Measurements from ENCODE around the gene SETX.

SETX gene

GRCh38 chr9:132341177-132341840, 13.5 kb downstream of the SETX start:
- no peak for DNase-seq (ENCODE audit: low read depth in 1 of 2, low spot score in 1 of 2)
- TF ChIP-seq GABPA (IDR thresholded peaks at IDR 0.05; ENCODE audit: low read depth), result no peak
- no peak for TF ChIP-seq SPI1 (IDR thresholded peaks at IDR 0.05; ENCODE audit: borderline replicate concordance, low read depth)
- TF ChIP-seq CTCF (IDR thresholded peaks at IDR 0.05; ENCODE audit: insufficient read depth, low read length), result no peak
- no peak for TF ChIP-seq POLR2AphosphoS5 (IDR thresholded peaks at IDR 0.05; ENCODE audit: low read depth)
- TF ChIP-seq REST (IDR thresholded peaks at IDR 0.05; ENCODE audit: insufficient replicate concordance, low read depth), result no peak
- H3K4me3 ChIP-seq (replicated peaks; ENCODE audit: insufficient read depth, low read length), result no peak overlapping the region
- H3K27me3 ChIP-seq (ENCODE audit: insufficient read depth, poor library complexity, severe bottlenecking), result no peaks in the 10 kb centered on the region
- no peak overlapping the region for H3K27ac ChIP-seq (replicated peaks)

- no peak for DNase-seq (ENCODE audit: low read depth in 1 of 2, low spot score in 1 of 2)
- TF ChIP-seq POLR2AphosphoS5 (IDR thresholded peaks at IDR 0.05; ENCODE audit: low read depth), result no peak
- no peak for TF ChIP-seq GABPA (IDR thresholded peaks at IDR 0.05; ENCODE audit: low read depth)
- TF ChIP-seq SPI1 (IDR thresholded peaks at IDR 0.05; ENCODE audit: borderline replicate concordance, low read depth), result no peak
- TF ChIP-seq CTCF (IDR thresholded peaks at IDR 0.05; ENCODE audit: insufficient read depth, low read length), result no peak
- TF ChIP-seq REST (IDR thresholded peaks at IDR 0.05; ENCODE audit: insufficient replicate concordance, low read depth), result no peak
- Histone ChIP-seq H3K4me3 (replicated peaks; ENCODE audit: insufficient read depth, low read length) (no peak overlapping the region), H3K27ac (replicated peaks) (no peak overlapping the region), H3K27me3 (ENCODE audit: insufficient read depth, poor library complexity, severe bottlenecking) (no peaks in the 10 kb centered on the region)
Measured at GRCh38 chr9:132334364-132334763, 20.4 kb downstream of the SETX start.

GRCh38 chr9:132333556-132333955, 21.2 kb downstream of the SETX start:
- no peak for DNase-seq (ENCODE audit: low read depth in 1 of 2, low spot score in 1 of 2)
- Histone ChIP-seq H3K27me3 (ENCODE audit: insufficient read depth, poor library complexity, severe bottlenecking) (no peaks in the 10 kb centered on the region), H3K4me3 (replicated peaks; ENCODE audit: insufficient read depth, low read length) (no peak overlapping the region), H3K27ac (replicated peaks) (no peak overlapping the region)
- TF ChIP-seq CTCF (IDR thresholded peaks at IDR 0.05; ENCODE audit: insufficient read depth, low read length), result no peak

- no peaks in the 10 kb centered on the region for H3K27me3 ChIP-seq (ENCODE audit: insufficient read depth, poor library complexity, severe bottlenecking)
- H3K4me3 ChIP-seq (replicated peaks; ENCODE audit: insufficient read depth, low read length), result no peak overlapping the region
- H3K27ac ChIP-seq (replicated peaks), result no peak overlapping the region
- DNase-seq (ENCODE audit: low read depth in 1 of 2, low spot score in 1 of 2), result no peak
- TF ChIP-seq CTCF (IDR thresholded peaks at IDR 0.05; ENCODE audit: insufficient read depth, low read length) (no peak), SPI1 (IDR thresholded peaks at IDR 0.05; ENCODE audit: borderline replicate concordance, low read depth) (no peak), GABPA (IDR thresholded peaks at IDR 0.05; ENCODE audit: low read depth) (no peak), POLR2AphosphoS5 (IDR thresholded peaks at IDR 0.05; ENCODE audit: low read depth) (no peak), REST (IDR thresholded peaks at IDR 0.05; ENCODE audit: insufficient replicate concordance, low read depth) (no peak)
Measured at GRCh38 chr9:132328580-132328979, 26.2 kb downstream of the SETX start.
